Measurements from ENCODE around the gene SRF.

The SRF gene

DNA sequence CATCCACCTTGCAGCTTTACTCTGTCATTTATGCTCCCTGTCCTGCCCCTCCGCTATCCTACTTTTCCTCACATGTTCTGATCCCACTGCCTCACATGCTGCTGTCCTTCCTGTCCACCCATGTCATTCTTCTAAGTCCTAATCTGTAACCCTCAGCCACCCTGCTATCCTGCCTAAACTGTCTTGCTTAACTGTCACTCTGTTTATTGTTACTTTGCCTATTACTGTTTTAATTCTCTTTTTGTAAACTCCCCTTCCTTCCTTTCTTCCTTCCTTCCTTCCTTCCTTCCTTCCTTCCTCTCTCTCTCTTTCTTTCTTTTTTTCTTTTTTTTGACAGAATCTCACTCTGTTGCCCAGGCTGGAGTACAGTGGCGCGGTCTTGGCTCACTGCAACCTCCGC, 12.4 kb downstream of the SRF start:
- no peak for DNase-seq (ENCODE audit: low read depth in 2 of 2)

DNA sequence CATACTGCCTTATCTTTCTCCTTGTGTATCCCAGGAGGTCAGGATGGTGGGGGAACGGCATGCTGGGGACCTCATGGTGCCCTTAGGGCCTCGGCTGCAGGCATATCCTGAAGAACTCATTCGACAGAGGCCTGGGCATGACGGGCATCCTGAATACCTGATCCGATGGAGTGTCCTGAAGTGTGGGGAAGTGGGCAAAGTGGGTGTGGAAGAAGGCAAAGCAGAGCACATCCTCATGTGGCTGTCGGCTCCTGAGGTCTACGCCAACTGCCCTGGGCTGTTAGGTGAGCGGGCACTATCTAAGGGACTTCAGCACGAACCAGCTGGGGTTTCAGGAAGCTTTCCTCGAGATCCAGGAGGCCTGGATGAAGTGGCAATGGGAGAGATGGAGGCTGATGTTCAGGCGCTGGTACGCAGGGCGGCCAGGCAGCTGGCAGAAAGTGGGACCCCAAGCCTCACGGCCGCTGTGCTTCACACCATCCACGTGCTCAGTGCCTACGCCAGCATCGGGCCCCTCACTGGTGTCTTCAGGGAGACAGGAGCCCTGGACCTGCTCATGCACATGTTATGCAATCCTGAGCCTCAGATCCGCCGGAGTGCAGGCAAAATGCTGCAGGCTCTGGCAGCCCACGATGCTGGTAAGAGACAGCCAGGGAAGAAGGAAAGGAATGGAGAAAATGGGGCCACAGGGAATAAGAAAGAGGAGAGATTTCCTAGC, 13.4 kb downstream of the SRF start:
- no peak for DNase-seq (ENCODE audit: low read depth in 2 of 2)

DNA sequence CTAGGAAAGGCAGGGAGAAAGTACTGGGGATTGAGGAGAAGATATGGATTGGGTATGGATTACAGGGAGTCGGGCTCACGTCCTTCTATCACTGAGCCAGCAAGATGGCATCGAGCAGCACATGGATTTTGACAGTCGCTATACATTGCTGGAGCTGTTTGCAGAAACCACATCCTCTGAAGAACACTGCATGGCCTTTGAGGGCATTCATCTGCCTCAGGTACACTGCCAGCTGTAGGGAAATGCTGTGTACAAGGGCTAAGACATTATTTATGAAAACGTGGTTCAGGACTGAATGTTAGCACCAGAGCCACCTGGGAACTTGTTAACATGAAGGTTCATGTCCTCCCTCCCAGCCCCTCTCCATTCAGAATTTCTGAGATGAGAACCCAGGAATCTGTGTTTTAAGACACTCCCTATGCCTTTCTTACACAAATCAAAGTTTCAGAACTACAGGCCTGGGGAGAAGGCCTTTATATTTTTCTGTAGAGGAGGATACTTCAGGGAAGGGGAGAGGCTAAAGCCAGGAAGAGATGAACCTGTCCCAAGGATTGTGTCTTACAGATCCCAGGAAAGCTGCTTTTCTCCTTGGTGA, 14.4 kb downstream of the SRF start:
- no peak for DNase-seq (ENCODE audit: low read depth in 2 of 2)

DNA sequence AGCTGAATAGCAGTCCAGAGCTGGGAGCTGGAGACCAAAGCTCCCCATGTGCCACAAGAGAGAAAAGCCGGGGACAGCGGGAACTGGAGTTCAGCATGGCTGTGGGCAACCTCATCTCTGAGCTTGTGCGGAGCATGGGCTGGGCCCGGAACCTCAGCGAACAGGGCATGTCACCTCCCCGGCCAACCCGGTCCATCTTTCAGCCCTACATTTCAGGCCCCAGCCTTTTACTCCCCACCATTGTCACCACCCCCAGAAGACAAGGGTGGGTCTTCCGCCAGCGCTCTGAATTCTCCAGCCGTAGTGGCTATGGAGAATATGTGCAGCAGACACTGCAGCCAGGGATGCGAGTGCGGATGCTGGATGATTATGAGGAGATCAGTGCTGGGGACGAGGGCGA, 14.9 kb downstream of the SRF start:
- DNase-seq (ENCODE audit: low read depth in 2 of 2), result no peak

DNA sequence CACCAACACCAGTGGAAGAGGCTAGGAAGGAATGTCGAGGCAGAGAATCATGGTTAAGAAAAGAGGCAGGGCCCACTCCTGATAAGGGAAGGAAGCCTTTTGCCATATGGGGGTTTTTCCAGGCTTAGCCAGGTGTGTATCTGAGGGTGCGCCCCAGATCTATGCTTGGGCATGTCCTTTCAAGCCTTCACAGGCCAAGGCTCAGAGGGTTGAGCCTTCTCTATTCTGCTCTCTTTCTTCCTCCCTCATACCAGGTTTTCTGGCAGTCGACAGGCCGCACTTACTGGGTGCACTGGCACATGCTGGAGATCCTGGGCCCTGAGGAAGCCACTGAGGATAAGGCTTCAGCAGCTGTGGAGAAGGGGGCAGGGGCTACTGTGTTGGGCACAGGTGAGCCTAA, 15.6 kb downstream of the SRF start:
- DNase-seq (ENCODE audit: low read depth in 2 of 2), result no peak

DNA sequence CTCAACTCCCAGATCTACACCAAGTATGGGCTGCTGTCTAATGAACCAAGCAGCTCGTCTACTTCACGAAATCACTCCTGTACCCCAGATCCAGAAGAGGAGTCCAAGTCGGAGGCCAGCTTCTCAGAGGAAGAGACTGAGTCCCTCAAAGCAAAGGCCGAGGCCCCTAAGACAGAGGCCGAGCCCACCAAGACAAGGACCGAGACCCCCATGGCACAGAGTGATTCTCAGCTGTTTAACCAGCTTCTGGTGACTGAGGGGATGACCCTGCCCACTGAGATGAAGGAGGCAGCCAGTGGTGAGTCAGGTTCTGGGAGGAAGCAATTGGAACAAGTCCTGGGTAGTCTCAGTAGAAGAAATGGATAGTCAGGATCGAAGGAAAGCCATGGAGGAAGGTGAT, 16.8 kb downstream of the SRF start:
- no peak for DNase-seq (ENCODE audit: low read depth in 2 of 2)

DNA sequence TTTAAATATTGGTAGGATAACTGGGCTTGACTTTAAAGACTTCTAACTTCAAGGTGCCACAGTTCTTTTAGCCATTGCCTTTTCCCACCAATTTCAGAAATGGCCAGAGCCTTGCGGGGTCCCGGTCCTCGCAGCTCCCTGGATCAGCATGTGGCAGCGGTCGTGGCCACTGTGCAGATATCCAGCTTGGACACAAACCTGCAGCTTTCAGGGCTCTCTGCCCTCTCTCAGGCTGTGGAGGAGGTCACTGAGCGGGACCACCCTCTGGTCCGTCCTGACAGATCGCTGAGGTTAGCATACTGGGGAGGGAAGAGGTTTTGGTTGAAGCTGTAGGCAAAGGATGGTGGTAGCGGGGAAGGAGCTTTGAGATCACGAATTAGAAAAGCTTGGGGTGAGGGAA, 17.4 kb downstream of the SRF start:
- no peak for DNase-seq (ENCODE audit: low read depth in 2 of 2)

DNA sequence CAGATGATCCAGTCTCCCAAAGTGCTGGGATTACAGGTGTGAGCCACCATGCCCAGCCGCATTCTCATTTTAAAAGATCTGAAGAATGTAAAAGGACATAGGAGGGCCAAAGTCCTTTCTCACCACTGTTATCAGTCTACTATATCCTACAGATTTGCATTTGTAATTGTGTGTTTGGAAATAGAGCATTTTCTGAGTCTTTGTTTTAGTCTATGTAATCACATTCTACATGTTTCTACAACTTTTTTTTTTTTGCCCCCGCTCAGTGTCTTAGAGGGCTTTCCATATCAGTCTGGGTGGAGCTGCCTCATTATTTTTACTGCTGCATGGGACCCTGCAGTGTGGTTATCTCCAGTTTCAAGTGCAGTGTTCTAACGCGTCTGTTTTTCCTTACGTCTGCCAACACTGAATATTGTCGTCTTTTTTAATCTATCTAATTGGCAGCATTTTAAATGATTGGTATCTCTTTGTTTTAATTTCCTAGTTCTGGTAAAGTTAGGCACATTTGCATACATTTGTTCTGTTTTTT, 18.8 kb downstream of the SRF start:
- DNase-seq (ENCODE audit: low read depth in 2 of 2), result no peak

DNA sequence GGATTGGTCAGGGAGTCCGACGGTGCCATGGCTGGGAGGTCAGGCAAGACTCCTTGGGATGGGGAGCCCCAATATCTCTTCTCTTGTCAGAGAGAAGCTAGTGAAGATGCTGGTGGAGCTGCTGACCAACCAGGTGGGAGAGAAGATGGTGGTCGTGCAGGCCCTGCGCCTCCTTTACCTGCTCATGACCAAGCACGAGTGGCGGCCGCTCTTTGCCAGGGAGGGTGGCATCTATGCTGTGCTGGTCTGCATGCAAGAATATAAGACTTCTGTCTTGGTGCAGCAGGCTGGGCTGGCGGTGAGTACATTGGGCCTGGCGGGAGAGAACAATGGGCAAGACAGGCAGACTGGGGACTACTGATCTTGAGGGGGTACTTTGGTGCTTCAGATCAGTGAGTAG, 21.8 kb downstream of the SRF start:
- DNase-seq (ENCODE audit: low read depth in 2 of 2), result no peak

DNA sequence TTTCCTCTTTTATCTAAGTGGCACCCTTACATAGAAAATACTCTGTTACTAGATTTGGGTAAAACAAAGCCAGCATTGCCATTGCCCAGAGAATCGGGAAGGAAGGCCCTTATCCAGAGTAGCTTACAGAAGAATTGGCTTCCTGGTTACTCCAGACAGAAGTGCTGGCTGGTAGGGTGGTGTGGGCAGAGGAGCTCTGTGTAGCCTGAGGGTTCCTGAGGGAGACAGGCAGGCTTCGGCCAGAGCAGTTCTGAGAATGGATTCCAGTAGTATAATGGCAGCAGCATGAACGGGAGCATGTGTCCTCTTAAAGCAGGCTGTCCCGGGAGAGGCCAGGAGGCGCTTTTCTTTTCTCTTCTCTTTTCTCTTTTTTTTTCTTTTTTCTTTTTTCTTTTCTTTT, 22.9 kb downstream of the SRF start:
- no peak for DNase-seq (ENCODE audit: low read depth in 2 of 2)

DNA sequence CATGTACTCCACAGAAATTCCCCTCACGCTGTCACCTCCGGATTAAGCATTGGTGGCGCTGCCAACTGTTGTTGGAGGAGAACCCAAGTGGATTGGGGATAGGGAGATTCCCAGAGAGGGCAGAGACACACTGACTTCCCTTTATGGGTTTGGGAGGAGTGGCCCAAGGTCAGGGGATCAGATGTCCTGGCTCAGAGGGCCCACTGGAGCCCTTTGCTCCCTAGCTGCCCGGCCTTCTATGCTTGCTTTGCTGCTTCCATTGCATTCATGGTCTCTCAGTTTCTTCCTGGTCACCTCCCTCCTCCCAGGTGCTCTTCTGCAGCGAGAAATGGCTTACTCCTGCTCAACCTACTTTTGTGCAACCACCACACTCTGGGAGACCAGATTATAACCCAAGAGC, 25.3 kb downstream of the SRF start:
- no peak for DNase-seq (ENCODE audit: low read depth in 2 of 2)

DNA sequence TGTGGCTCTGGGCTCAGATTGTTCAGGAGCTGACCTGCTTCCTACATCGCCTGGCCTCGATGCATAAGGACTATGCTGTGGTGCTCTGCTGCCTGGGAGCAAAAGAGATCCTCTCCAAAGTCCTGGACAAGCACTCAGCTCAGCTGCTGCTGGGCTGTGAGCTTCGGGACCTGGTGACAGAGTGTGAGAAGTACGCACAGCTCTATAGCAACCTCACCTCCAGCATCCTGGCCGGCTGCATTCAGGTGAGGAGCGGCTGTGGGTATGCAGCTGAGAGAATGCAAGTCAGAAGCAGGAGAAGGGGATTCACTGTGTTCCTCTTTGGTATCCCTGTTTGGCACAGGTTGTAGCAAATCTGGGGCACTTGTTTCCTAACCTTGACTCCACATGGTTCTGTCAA, 28.8 kb downstream of the SRF start:
- no peak for DNase-seq (ENCODE audit: low read depth in 2 of 2)

DNA sequence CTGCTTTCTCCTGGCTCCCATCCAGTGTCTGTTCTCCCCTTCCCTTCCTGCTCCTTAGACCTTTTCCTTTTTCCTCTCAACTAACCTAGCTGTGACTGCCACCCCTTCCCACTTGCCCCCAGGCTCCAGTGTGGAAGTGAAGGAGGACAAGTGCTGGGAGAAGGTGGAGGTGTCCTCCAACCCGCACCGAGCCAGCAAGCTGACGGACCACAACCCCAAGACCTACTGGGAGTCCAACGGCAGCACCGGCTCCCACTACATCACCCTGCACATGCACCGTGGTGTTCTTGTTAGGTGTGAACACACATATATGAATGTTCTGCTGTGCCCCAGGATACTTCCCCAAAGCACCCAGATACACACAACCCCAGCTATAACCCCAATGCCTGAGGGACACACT, 29.5 kb downstream of the SRF start:
- DNase-seq (ENCODE audit: low read depth in 2 of 2), result no peak

DNA sequence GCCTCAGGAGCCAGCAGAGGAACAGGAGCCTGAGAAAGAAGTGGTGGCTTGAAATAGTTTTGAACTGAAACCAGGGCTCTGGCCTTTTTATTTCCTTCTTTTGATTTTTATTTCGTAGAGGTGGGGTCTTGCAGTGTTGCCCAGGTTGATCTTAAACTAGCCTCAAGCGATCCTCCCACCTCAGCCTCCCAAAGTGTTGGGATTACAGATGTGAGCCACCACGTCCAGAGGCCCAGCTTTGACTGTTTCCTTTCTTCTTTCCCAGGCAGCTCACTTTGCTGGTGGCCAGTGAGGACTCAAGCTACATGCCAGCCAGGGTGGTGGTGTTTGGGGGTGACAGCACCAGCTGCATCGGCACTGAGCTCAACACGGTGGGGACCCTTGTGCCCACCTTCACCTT, 31.4 kb downstream of the SRF start:
- no peak for DNase-seq (ENCODE audit: low read depth in 2 of 2)

DNA sequence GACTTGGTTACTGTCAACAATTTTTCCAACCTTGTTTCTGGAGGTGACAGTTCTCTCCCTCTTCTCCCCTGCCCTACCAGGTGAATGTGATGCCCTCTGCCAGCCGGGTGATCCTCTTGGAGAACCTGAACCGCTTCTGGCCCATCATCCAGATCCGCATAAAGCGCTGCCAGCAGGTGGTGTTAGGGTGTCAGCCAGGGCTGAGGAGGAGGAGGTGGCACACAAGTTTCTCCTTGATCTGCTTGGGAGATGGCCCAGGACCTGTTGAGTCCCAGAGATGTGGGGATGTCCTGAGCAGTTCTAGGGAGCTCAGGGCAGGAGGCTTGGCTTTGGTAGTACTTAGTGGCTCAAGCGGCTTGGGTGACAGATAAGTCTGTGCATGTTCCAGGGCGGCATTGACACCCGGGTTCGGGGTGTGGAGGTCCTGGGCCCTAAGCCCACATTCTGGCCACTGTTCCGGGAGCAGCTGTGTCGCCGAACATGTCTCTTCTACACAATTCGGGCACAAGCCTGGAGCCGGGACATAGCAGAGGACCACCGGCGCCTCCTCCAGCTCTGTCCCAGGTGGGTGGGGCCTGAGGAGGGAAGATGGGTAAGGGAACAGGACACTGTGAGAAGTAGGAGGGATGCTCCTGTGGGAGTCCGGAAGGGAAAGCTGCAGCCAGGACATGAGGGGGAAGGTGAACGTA, 32.1 kb downstream of the SRF start:
- no peak for DNase-seq (ENCODE audit: low read depth in 2 of 2)

DNA sequence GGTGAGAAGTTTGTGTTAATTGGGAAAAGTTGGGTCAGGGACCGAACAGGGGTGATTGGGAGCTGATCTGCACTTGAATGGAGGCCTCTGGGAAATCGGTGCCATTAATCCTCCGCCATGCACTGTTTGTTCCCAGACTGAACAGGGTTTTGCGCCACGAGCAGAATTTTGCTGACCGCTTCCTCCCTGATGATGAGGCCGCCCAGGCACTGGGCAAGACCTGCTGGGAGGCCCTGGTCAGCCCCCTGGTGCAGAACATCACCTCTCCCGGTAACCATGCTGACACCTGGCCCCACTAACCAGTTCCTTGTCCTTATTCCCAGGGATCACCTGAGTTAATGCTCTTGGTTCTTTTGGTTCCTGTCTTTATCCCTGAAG, 32.6 kb downstream of the SRF start:
- DNase-seq (ENCODE audit: low read depth in 2 of 2), result no peak

DNA sequence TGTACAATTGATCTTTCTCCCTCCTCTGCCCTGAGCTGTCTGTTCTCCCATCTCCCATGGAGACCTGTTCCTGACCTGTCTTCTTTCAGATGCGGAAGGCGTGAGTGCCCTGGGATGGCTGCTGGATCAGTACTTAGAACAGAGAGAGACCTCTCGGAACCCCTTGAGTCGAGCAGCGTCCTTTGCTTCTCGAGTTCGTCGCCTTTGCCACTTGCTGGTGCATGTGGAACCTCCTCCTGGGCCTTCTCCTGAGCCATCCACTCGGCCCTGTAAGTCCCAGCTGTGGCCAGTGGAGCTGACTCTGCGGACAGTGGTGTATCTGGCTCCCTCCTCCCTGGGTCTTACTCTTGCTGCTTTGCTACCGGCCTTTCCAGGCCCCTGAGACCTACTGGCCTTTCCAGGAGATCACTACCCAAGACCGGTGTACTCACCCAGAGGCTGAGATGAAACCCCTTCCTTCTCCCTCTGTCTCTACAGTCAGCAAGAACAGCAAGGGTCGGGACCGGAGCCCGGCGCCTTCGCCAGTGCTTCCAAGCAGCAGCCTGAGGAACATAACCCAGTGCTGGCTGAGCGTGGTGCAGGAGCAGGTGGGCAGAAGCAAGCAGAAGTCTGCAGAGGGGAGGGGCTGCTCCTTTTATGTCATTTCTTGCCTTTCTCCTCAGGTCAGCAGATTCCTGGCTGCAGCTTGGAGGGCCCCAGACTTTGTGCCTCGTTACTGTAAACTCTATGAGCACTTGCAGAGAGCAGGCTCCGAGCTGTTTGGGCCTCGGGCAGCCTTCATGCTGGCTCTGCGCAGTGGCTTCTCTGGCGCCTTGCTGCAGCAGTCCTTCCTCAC, 33.4 kb downstream of the SRF start:
- DNase-seq (ENCODE audit: low read depth in 2 of 2), result no peak

DNA sequence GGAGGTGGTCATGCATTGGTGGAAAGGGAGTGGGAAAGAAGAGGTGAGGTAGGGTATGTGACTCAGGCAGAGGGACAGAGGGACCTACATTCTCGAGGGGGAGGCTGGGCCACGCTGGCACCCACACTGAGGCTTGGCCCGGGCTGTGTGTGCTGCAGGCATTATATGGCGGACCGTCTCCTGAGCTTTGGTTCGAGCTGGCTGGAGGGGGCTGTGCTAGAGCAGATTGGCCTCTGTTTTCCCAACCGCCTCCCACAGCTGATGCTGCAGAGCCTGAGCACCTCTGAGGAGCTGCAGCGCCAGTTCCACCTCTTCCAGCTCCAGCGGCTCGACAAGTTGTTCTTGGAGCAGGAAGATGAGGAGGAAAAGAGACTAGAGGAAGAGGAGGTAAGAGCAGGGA, 34.8 kb downstream of the SRF start:
- DNase-seq (ENCODE audit: low read depth in 2 of 2), result no peak

DNA sequence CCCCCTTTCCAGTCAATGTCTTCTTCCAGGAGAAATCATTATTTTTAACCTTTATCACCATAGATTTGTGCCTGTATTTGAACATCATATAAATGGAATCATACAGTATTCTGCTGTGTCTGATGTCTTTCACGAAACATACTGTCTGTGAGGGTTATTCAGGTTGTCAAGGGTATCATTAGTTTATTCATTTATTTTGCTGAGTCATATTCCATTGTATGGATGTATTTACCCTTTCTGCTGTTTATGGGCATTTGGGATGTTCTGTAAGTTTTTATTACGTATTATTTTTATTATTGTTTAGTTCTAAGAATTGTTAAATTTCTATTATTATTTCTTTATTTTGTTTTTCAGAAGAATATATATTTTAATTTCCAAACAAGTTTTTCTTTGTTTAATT, 36.2 kb downstream of the SRF start:
- DNase-seq (ENCODE audit: low read depth in 2 of 2), result no peak

DNA sequence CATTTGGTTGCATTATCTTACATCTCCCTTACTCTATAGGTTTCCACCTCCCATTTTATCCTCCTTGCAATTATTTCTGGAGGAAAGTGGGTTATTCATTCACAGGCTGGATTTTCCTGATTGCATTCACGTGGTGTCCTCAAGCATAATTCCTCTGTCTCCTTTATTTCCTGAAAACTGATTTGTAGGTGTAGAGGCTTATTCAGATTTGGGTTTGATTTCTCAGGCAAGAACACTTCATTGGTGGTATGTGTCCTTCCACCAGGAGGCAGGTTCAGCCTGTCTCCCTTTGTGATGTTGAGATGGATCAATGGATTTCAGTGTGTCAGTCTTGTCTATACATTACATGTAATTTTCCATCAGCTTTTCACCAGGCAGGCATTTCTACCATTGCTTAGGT, 40.9 kb downstream of the SRF start:
- no peak for DNase-seq (ENCODE audit: low read depth in 2 of 2)

DNA sequence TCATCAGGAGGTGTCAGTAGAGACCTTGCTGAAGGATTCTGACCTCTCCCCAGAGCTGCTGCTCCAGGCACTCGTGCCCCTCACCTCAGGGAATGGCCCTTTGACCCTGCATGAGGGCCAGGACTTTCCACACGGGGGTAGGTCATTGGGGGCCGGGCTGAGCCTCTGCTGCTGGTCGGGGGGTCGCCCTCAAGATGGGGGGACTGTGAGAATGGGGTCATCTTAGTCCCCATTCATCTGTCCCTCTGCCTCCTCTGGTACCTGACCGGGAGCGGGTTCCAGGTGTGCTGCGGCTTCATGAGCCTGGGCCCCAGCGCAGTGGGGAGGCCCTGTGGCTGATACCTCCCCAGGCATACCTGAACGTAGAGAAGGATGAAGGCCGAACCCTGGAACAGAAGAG, 42.4 kb downstream of the SRF start:
- no peak for DNase-seq (ENCODE audit: low read depth in 2 of 2)

DNA sequence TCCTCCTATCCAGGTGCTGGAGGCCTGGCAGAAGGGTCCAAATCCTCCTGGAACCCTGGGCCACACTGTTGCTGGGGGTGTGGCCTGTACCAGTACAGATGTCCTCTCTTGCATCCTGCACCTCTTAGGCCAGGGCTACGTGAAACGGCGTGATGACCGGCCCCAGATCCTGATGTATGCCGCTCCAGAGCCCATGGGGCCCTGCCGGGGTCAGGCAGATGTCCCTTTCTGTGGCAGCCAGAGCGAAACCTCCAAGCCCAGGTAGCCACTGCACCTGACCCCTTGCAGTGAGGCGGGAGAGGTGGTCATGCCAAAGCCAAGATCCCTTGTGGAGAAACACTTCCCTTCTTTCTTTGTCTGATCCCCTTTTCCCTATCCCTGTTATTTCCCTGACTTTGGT, 44.0 kb downstream of the SRF start:
- no peak for DNase-seq (ENCODE audit: low read depth in 2 of 2)
